Ovary (tissue), 9 donors: ENCODE data around the gene FMNL2. TPM values are rescaled to one million over a fixed set of nuclear protein-coding genes. Genes with fewer than 3 reads are reported as not detected.

Source experiments
- DNase-seq, 5 donors: peaks; one replicate each; pipeline ENCODE4 v3.0.0-alpha.2; 2019 to 2020
- H3K27ac ChIP-seq, 2 donors: fragments of 200-600 bp; one replicate each; pipeline versions ENCODE4 v1.5.1 to v1.8.0; 2019 to 2022
- H3K27me3 ChIP-seq: fragments of 200-600 bp; one replicate; pipeline ENCODE4 v1.8.0; 2022
- H3K36me3 ChIP-seq: fragments of 200-600 bp; sonication (generic); one replicate; pipeline ENCODE4 v1.5.1; 2019
- H3K4me1 ChIP-seq: one replicate; pipeline ENCODE4 v1.8.1; 2013; ENCODE audit warnings: mild to moderate bottlenecking, moderate library complexity; ENCODE audit not compliant: insufficient read depth
- H3K4me3 ChIP-seq: fragments of 200-600 bp; sonication (generic); one replicate; pipeline ENCODE4 v1.5.1; 2017
- H3K9me3 ChIP-seq, 2 donors: fragments of 200-600 bp in 1 of 2; sonication (generic) in 1 of 2; one replicate each; pipeline versions ENCODE4 v1.5.1 to v1.8.1; 2013 to 2019; ENCODE audit warnings: mild to moderate bottlenecking in 1 of 2, moderate library complexity in 1 of 2
- EP300 ChIP-seq: sonication (generic); formaldehyde crosslinking; IDR thresholded peaks from one replicate; pipeline ENCODE4 v1.6.1; 2017; ENCODE audit warnings: antibody characterized with exemption
- POLR2A ChIP-seq: fragments of 450-650 bp; IDR thresholded peaks from one replicate; pipeline ENCODE4 v1.6.1; 2017; ENCODE audit warnings: antibody characterized with exemption, mild to moderate bottlenecking, moderate library complexity
- WGBS, 3 donors: extraction: QIAGEN DNeasy Blood & Tissue Kit in 1 of 3; methylation state at CpG; one replicate each; pipeline versions ENCODE4 v1.1.5 to v1.1.7; 2013 to 2017; 5-methylcytosine and 5-hydroxymethylcytosine counted together
- intact Hi-C, 4 donors: fragments of 100-400 bp; cut with DNase I; formaldehyde crosslinking; loops; one replicate each; pipeline versions ENCODE4 v1.11.0 to v1.15.1; 2022 to 2023
- polyA plus RNA-seq, 2 donors: library from polyadenylated mRNA; stranded (reverse); fragments of 200-250 nt in 1 of 2; fragments of 350-450 nt in 1 of 2; fragmentation: Illumina TruSeq in 1 of 2; extraction: RNeasy Lipid Tissue Mini Kit (QIAGEN cat#74804) in 1 of 2; gene quantifications; one replicate each; pipeline ENCODE4 v1.2.3, GENCODE V29; 2013 to 2014
- total RNA-seq, 7 donors: library from RNA; depleted of rRNA in 2 of 7; stranded (reverse); fragments of >200 nt in 2 of 7; fragmentation: NEBNext Ultra II Directional in 3 of 7; extraction: Animal tissue kit (Norgen Biotek cat#: 25700) in 3 of 7; gene quantifications; one replicate each; pipeline versions ENCODE4 v1.1.0 to v1.2.4, GENCODE V29; 2016 to 2023
- TF ChIP-seq, protein P1 (sequence below), 3 donors: fragments of 450-650 bp in 2 of 3; fragments of 200-600 bp in 1 of 3; IDR thresholded peaks; one replicate each; pipeline versions ENCODE4 v1.5.1 to v1.8.0; 2016 to 2022; ENCODE audit warnings: antibody characterized with exemption in 3 of 3, mild to moderate bottlenecking in 1 of 3
- donor health status: DM: no; HTN: no; CAD: no; lungs with moderate emphysema.
- donor health status: DM: no; HTN: no; CAD: no.
- donor health status: Bipolar disorder and iron deficiency.
- donor health status: DM: yes; HTN: yes; CAD: no.
- donor health status: DM: no; HTN: no; CAD: no.
- donor health status: DM: yes; HTN: yes; CAD: no.

The FMNL2 gene
- total and polyA plus RNA-seq, 9 donors: 30.3 to 89.1 (median 51.3) TPM

DNA sequence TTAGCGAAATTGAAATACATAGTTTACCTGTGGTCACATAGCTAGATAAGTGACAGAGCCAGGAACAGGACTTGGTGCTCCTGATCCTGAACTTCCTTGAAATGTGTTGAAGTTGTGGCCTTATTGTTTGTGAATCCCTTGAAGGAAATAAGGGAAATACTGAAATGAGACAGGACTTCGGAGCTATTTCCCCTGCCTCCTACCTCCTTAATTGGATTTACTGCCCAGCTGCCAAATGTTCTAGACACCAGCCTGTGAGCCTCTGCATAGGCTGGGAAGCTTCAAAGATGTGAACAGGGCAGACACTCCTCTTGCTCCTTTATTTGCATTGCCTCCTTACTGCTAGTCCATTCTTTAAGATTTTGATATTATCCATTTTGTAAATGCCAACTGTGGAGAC lies 247.1 kb downstream of the FMNL2 start:
- DNase-seq: no peak
- Histone ChIP-seq H3K4me1 (peaks cover 9% of the 10 kb centered on the region), H3K4me3 (no peak overlapping the region), H3K36me3 (no peaks in the 10 kb centered on the region), H3K9me3 (no peaks in the 10 kb centered on the region), H3K27ac (no peak overlapping the region), H3K27me3 (no peaks in the 10 kb centered on the region)
- TF ChIP-seq POLR2A (no peak), EP300 (no peak)
- TF ChIP-seq, protein P1, sequence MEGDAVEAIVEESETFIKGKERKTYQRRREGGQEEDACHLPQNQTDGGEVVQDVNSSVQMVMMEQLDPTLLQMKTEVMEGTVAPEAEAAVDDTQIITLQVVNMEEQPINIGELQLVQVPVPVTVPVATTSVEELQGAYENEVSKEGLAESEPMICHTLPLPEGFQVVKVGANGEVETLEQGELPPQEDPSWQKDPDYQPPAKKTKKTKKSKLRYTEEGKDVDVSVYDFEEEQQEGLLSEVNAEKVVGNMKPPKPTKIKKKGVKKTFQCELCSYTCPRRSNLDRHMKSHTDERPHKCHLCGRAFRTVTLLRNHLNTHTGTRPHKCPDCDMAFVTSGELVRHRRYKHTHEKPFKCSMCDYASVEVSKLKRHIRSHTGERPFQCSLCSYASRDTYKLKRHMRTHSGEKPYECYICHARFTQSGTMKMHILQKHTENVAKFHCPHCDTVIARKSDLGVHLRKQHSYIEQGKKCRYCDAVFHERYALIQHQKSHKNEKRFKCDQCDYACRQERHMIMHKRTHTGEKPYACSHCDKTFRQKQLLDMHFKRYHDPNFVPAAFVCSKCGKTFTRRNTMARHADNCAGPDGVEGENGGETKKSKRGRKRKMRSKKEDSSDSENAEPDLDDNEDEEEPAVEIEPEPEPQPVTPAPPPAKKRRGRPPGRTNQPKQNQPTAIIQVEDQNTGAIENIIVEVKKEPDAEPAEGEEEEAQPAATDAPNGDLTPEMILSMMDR (IDR thresholded peaks at IDR 0.05): no peak
- intact Hi-C loops: no loop called here
- 75 to 84% (median 79%) methylated on average over 2 of the region's 2 CpGs for WGBS, 3 donors

- intact Hi-C loops: no loop called here
- WGBS, 3 donors: 89 to 91% (median 91%) methylated on average over 6 of the region's 6 CpGs
Observed at GRCh38 chr2:152583512-152584229, 248.7 kb downstream of the FMNL2 start.

DNA sequence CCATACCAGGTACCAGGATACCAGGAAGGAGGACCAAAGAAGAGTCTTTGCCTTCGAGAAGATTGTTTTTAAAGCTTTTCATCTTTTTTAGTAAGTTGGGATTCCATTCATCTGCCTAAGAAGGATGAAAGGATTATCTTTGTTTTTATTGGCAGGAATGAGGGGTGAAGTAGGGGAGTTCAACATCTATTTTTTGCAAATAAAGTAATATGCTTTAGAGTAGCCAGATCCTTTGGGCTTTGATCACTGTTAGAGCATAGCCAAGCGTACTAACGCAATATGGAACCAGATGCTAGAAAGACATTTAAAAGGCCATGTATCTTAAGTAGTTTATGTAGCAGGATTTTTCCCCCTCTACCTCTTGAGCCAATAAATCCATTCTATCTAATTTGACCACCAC lies 249.3 kb downstream of the FMNL2 start:
- 16 to 26% (median 18%) methylated on average over 3 of the region's 3 CpGs for WGBS, 3 donors

More at GRCh38 chr2:152583512-152584229, 248.7 kb downstream of the FMNL2 start:
- Histone ChIP-seq H3K36me3 (no peaks in the 10 kb centered on the region), H3K4me1 (peaks cover 6% of the 10 kb centered on the region), H3K4me3 (no peak overlapping the region), H3K27me3 (no peaks in the 10 kb centered on the region), H3K27ac (no peak overlapping the region), H3K9me3 (no peaks in the 10 kb centered on the region)
- TF ChIP-seq, protein P1 (IDR thresholded peaks at IDR 0.05): no peak
- TF ChIP-seq POLR2A (no peak), EP300 (no peak)
- DNase-seq: no peak

GRCh38 chr2:152585830-152586484 lies 251.0 kb downstream of the FMNL2 start:
- no peak for TF ChIP-seq POLR2A
- TF ChIP-seq, protein P1 (IDR thresholded peaks at IDR 0.05): no peak
- TF ChIP-seq EP300: no peak
- no peak overlapping the region for H3K4me3 ChIP-seq
- H3K27ac ChIP-seq: no peak overlapping the region
- intact Hi-C loops: no loop called here
- 31 to 40% (median 36%) methylated on average over 3 of the region's 3 CpGs for WGBS, 3 donors
- peaks cover 6% of the 10 kb centered on the region for H3K4me1 ChIP-seq
- no peaks in the 10 kb centered on the region for H3K27me3 ChIP-seq
- no peaks in the 10 kb centered on the region for H3K36me3 ChIP-seq
- H3K9me3 ChIP-seq: no peaks in the 10 kb centered on the region
- DNase-seq: peak in 1 of 5 donors; percentile 32

More for the DNA sequence above, 249.3 kb downstream of the FMNL2 start:
- TF ChIP-seq, protein P1 (IDR thresholded peaks at IDR 0.05): no peak
- TF ChIP-seq POLR2A: no peak
- no peak for TF ChIP-seq EP300
- no peak overlapping the region for H3K27ac ChIP-seq
- intact Hi-C loops: no loop called here
- no peaks in the 10 kb centered on the region for H3K27me3 ChIP-seq
- peaks cover 6% of the 10 kb centered on the region for H3K4me1 ChIP-seq
- no peak for DNase-seq
- no peaks in the 10 kb centered on the region for H3K9me3 ChIP-seq
- H3K36me3 ChIP-seq: no peaks in the 10 kb centered on the region
- H3K4me3 ChIP-seq: no peak overlapping the region
